Pancreas (tissue), 10 donors: ENCODE data around the gene MIPEP. TPM values are rescaled to one million over a fixed set of nuclear protein-coding genes. Genes with fewer than 3 reads are reported as not detected.
"Not testable (repeated sequence)": the region's sequence is repeated elsewhere in the genome, so short reads cannot be mapped to it uniquely, and the experiment has no call there.

ENCODE experiments used
- ATAC-seq, 4 donors: fragments of 200-7000 bp; cut with Tn5 transposase; one replicate each; pipeline versions ENCODE4 v1.8.0 to v1.9.1; 2020; ENCODE audit warnings: mild to moderate bottlenecking in 4 of 4, moderate library complexity in 4 of 4
- DNase-seq, 6 donors: peaks; one replicate each; pipeline ENCODE4 v3.0.0-alpha.2; 2020
- FAIRE-seq: peaks from 2 replicates; lab custom pipeline; 2012; peaks lifted over from hg19 to GRCh38; lab: Jason Lieb, UNC
- H3K27ac ChIP-seq, 4 donors: fragments of 200-600 bp; sonication (generic); 1 replicate in 3 of 4; 2 replicates in 1 of 4; pipeline versions ENCODE4 v1.5.0 to v1.8.0; 2020
- H3K27me3 ChIP-seq, 4 donors: fragments of 200-600 bp; one replicate each; pipeline ENCODE4 v1.8.0; 2021
- H3K36me3 ChIP-seq, 3 donors: fragments of 200-600 bp; sonication (generic) in 1 of 3; one replicate each; pipeline versions ENCODE4 v1.5.0 to v1.8.0; 2020 to 2021
- H3K4me1 ChIP-seq, 3 donors: fragments of 200-600 bp; one replicate each; pipeline ENCODE4 v1.8.0; 2021
- H3K4me3 ChIP-seq, 4 donors: fragments of 200-600 bp; sonication (generic) in 2 of 4; one replicate each; pipeline versions ENCODE4 v1.5.0 to v1.8.0; 2020 to 2021
- H3K9me3 ChIP-seq, 4 donors: fragments of 200-600 bp; one replicate each; pipeline ENCODE4 v1.8.0; 2021
- WGBS, 2 donors: extraction: QIAGEN DNeasy Blood & Tissue Kit; methylation state at CpG; one replicate each; pipeline ENCODE4 v1.1.7; 2013; 5-methylcytosine and 5-hydroxymethylcytosine counted together
- intact Hi-C, 3 donors: fragments of 100-400 bp; cut with DNase I; formaldehyde crosslinking; loops; one replicate each; pipeline versions ENCODE4 v1.11.1 to v1.14.2; 2022
- polyA plus RNA-seq, 2 donors: library from polyadenylated mRNA; stranded (reverse); fragments of 200-250 nt; gene quantifications; one replicate each; pipeline ENCODE4 v1.2.3, GENCODE V29; 2013
- total RNA-seq, 6 donors: library from RNA; stranded (reverse); fragmentation: NEBNext Ultra II Directional in 4 of 6; extraction: Animal tissue kit (Norgen Biotek cat#: 25700) in 4 of 6; gene quantifications; one replicate each; pipeline versions ENCODE4 v1.2.1 to v1.2.4, GENCODE V29; 2021 to 2023
- TF ChIP-seq, protein P1 (sequence below), 4 donors: fragments of 200-600 bp; sonication (generic) in 3 of 4; IDR thresholded peaks; one replicate each; pipeline versions ENCODE4 v1.5.0 to v1.8.0; 2021; ENCODE audit warnings: antibody characterized with exemption in 4 of 4
- donor health status: healthy with polysubstance abuse.
- donor health status: DM: no; HTN: no; CAD: no; lungs with moderate emphysema.
- donor health status: DM: no; HTN: no; CAD: no.
- donor health status: control.
- donor health status: control.
- donor health status: Bipolar disorder and iron deficiency.
- donor health status: DM: yes; HTN: yes; CAD: no.
- donor health status: DM: no; HTN: no; CAD: no.
- donor health status: DM: no; HTN: no; CAD: no.
- donor health status: DM: yes; HTN: yes; CAD: no.

MIPEP gene
- total and polyA plus RNA-seq, 8 donors, result 8.0 to 12.8 (median 10.6) TPM

DNA sequence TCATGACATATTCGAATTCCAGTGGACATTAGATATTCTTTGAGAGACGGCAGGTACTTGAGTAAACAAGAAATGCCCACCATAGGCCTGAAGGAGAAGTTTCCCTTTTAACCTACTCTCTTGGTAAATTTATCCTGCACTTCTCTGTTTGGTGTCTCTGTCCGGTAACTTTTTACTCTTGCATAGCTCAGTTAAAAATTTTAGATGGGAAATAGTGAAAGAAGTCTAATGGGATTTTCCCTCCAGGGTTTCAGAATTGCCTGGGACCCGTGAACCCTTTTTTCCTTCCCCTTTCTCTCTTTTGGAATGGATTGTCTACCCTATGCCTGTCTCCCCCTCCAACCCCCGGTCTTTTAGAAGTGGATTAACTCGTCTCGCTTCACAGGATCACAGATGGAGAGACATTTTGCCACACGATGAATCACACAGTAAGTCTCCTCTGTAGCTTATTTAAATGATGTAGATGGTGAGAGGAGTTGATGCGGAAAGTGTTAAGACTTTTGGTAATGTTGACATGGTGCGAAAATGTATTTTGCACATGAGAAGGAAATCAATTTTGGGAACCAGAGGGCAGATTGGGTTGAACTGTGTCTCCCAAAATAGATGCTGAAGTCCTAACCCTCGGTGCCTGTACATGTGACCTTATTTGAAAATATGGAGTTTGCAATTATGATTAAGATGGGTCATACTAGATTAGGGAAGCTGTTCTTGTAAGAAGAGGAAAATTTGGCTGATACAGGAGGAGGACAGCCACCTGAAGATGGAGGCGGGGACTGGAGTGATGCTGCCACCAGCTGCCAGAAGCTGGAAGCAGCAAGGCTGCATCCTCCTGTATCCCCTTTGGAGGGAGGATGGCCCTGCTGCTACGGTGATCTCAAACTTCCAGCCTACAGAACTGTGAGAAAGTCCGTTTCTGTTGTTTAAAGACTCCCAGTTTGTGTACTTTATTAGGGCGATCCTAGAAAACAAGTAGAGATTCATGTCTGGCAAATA lies 711 bp upstream of the MIPEP start:
- FAIRE-seq (no peak), DNase-seq (no peak), ATAC-seq (peak; percentile 3 to 34 (median 6))
- Histone ChIP-seq H3K4me1 (peaks cover 0 to 11% (median 4%) of the 10 kb centered on the region in 3 donors), H3K36me3 (peaks cover 0 to 3% (median 0%) of the 10 kb centered on the region in 3 donors), H3K27ac (peak overlapping the region in 2 of 4 donors; percentile 11 to 77), H3K27me3 (no peaks in the 10 kb centered on the region), H3K9me3 (no peaks in the 10 kb centered on the region), H3K4me3 (peak overlapping the region in 3 of 4 donors; percentile 92 to 99 (median 97))
- TF ChIP-seq, protein P1, sequence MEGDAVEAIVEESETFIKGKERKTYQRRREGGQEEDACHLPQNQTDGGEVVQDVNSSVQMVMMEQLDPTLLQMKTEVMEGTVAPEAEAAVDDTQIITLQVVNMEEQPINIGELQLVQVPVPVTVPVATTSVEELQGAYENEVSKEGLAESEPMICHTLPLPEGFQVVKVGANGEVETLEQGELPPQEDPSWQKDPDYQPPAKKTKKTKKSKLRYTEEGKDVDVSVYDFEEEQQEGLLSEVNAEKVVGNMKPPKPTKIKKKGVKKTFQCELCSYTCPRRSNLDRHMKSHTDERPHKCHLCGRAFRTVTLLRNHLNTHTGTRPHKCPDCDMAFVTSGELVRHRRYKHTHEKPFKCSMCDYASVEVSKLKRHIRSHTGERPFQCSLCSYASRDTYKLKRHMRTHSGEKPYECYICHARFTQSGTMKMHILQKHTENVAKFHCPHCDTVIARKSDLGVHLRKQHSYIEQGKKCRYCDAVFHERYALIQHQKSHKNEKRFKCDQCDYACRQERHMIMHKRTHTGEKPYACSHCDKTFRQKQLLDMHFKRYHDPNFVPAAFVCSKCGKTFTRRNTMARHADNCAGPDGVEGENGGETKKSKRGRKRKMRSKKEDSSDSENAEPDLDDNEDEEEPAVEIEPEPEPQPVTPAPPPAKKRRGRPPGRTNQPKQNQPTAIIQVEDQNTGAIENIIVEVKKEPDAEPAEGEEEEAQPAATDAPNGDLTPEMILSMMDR (IDR thresholded peaks at IDR 0.05), result no peak
- intact Hi-C loops, result no loop called here
- 30 to 33% methylated on average over 15 of the region's 15 CpGs for WGBS, 2 donors

DNA sequence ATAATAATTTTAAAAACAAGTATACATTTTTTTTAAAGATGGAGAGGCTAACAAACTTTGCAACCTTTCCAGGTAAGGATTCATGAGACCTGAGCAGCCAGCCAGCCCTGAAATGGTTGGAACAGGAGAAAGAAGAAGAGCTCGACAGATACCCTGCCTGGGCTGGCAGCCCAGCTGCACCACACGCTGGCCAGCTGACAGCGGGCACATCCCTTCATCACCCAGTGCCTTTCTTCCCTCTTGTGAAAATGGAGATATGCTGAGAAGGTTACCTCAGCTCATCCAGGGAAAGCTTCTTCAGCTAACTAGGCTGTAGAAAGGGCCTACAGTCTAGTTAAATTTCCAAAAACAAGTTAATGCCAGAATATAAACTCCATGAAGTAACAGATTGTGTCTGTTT lies 4.8 kb downstream of the MIPEP start:
- FAIRE-seq, intact Hi-C loops, DNase-seq, H3K36me3 ChIP-seq, ATAC-seq, H3K4me3 ChIP-seq, H3K9me3 ChIP-seq, H3K27ac ChIP-seq, H3K4me1 ChIP-seq, H3K27me3 ChIP-seq: not testable (repeated sequence)
- WGBS, 2 donors, result 94 to 96% methylated on average over 3 of the region's 3 CpGs

DNA sequence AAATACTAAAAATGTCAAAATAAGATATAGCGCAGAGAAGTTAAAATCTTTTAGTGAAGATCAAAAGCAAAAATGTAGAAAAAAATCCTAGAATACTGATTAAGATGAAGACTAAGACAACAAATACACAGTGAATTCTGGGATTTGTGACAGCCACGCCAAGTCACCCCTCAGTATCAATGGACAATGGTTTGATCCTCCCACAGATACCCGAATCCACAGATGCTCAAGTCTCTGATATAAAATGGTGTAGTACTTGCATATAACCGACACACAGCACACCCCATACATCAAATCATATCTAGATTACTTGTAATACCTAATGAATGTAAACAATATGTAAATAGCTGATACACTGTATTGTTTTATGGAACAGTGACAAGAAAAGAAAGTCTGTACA lies 5.9 kb downstream of the MIPEP start:
- Histone ChIP-seq H3K36me3 (peaks cover 0 to 9% (median 0%) of the 10 kb centered on the region in 3 donors), H3K4me1 (peaks cover 0 to 7% (median 4%) of the 10 kb centered on the region in 3 donors), H3K4me3 (no peak overlapping the region), H3K27me3 (no peaks in the 10 kb centered on the region), H3K9me3 (no peaks in the 10 kb centered on the region), H3K27ac (no peak overlapping the region)
- no peak for FAIRE-seq
- WGBS, 2 donors, result 92 to 95% methylated on average over 4 of the region's 4 CpGs
- TF ChIP-seq, protein P1 (IDR thresholded peaks at IDR 0.05), result no peak
- no peak for DNase-seq
- no peak for ATAC-seq
- intact Hi-C loops, result no loop called here

DNA sequence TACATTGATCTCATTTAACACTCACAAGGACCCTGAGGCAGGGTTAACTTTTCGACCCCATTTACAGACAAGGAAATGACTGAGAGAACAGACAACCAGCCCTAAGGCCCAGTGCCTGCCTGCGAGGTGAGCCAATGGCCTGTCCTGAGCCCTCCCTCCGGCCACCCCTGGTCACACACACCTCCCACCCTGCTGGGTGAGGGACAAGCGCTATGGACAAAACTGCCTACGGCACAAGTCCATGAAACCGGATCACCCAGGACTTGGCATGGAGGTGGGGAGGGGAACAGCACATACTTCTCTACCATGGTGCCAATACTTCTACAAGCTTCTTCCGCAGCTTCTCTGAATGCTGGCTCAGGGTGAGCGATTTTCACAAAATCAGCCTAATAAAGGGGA lies 7.8 kb downstream of the MIPEP start:
- FAIRE-seq, H3K36me3 ChIP-seq, H3K4me1 ChIP-seq, H3K9me3 ChIP-seq, H3K27me3 ChIP-seq, DNase-seq, H3K27ac ChIP-seq, H3K4me3 ChIP-seq, ATAC-seq, intact Hi-C loops: not testable (repeated sequence)
- WGBS, 2 donors, result 92% methylated on average over 8 of the region's 8 CpGs

DNA sequence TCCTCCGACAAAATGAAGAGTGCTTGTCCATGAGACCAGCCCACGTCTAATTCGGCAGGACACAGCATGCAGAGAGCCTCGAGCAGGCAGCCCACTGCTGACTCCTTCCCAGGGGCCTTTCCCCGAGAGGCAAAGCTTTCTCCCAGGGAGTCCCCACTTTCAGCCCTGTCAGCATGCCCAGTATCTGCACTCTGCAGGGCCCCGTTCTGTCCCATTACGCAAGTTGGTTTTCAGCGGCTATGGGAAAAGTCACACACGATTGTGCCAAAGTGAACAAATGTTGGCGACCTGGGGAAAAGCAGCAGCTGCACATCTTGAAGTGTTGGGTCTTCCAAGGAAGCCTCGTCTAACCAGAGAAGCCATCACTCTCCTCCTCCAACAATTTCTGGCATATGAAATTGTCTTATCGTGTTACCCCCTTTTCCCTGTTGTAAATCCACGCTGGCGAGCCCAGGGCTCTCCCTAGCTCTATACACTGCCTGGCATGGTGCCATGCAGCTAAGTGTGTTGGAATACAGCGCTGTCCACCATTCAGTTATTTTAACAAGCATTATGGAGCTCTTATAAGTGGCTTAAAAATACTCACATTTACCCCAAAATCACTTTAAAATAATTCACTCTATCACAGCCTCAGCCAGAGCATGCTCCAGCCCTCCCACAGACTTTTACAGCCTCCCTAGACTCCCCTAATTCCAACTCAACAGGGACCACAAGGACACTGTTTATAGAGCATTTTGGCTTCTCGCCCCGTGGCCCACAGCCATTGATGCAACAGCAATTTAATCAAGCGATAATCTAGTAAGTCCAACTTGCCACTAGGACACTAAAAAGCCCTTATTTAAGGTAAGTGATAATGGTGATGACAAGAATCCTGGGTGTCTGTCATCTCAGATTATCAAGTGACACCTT lies 8.5 kb downstream of the MIPEP start:
- ATAC-seq, result peak; percentile 89 to 95 (median 94)
- H3K9me3 ChIP-seq, H3K4me3 ChIP-seq, H3K4me1 ChIP-seq, FAIRE-seq, H3K27ac ChIP-seq, H3K27me3 ChIP-seq, intact Hi-C loops, H3K36me3 ChIP-seq: not testable (repeated sequence)
- WGBS, 2 donors, result 48 to 64% methylated on average over 12 to 16 of the region's 18 CpGs
- peak in 5 of 6 donors; percentile 56 to 81 (median 75) for DNase-seq

DNA sequence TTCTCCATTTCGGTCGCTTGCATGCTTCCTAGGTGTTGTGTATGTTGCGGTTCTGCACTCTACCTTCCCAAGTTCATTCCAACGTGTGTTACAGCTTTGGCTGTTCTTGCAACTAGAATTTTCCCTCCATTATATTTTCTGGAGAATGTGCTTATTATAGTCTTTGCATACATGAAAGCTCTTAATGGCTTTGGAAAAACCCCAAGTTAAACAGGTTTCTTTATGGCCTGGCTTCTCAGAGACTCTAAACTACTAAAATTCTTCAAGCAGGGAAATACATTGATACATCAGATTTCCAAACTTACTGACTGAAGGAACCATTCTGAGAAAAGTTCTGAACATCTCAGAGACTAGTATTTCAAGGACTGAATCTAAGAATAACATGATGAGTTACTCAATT lies 11.9 kb downstream of the MIPEP start:
- H3K4me3 ChIP-seq, result no peak overlapping the region
- intact Hi-C loops, result loop anchor here (10.0 kb wide), 1 partner anchor 412 kb away; no protein-coding TSS in a partner anchor
- H3K27ac ChIP-seq, result no peak overlapping the region
- DNase-seq, result no peak
- 92 to 93% methylated on average over 4 of the region's 4 CpGs for WGBS, 2 donors
- FAIRE-seq, result no peak
- H3K36me3 ChIP-seq, result no peaks in the 10 kb centered on the region
- H3K27me3 ChIP-seq, result no peaks in the 10 kb centered on the region
- no peaks in the 10 kb centered on the region for H3K9me3 ChIP-seq
- TF ChIP-seq, protein P1 (IDR thresholded peaks at IDR 0.05), result no peak
- ATAC-seq, result no peak
- H3K4me1 ChIP-seq, result peaks cover 0 to 6% (median 5%) of the 10 kb centered on the region in 3 donors
